Measurements from ENCODE around the gene PXMP4.
A peak's percentile ranks its signal among the peaks of the same experiment; 100 is the strongest.
"Not testable (repeated sequence)": the region's sequence is repeated elsewhere in the genome, so short reads cannot be mapped to it uniquely, and the experiment has no call there.

Gene PXMP4

GRCh38 chr20:33702861-33703260 is 17.2 kb downstream of the PXMP4 start:
- DNase-seq (ENCODE audit: low read depth), result no peak

- DNase-seq (ENCODE audit: low read depth), result no peak
These were observed 18.3 kb downstream of the PXMP4 start for GRCh38 chr20:33701629-33702450.

DNA sequence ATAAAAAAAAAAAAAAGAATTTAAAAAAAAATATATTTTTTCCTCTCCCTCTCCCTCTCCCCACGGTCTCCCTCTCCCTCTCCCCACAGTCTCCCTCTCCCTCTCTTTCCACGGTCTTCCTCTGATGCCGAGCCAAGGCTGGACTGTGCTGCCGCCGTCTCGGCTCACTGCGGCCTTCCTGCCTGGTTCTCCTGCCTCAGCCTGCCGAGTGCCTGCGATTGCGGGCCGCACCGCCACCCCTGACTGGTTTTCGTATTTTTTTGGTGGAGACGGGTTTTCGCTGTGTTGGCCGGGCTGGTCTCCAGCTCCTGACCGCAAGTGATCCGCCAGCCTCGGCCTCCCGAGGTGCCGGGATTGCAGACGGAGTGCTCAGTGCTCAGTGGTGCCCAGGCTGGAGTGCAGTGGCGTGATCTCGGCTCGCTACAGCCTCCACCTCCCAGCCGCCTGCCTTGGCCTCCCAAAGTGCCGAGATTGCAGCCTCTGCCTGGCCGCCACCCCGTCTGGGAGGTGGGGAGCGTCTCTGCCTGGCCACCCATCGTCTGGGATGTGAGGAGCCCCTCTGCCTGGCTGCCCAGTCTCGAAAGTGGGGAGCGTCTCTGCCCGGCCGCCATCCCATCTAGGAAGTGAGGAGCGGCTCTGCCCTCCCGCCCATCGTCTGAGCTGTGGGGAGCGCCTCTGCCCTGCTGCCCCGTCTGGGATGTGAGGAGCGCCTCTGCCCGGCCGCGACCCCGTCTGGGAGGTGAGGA is 19.2 kb downstream of the PXMP4 start:
- DNase-seq (ENCODE audit: low read depth), result not testable (repeated sequence)

DNA sequence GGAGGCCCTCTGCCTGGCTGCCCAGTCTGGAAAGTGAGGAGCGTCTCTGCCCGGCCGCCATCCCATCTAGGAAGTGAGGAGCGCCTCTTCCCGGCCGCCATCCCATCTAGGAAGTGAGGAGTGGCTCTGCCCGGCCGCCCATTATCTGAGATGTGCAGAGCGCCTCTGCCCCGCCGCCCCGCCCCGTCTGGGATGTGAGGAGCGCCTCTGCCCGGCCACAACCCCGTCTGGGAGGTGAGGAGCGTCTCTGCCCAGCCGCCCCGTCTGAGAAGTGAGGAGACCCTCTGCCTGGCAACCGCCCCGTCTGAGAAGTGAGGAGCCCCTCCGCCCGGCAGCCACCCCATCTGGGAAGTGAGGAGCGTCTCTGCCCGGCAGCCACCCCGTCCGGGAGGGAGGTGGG is 21.1 kb downstream of the PXMP4 start:
- DNase-seq (ENCODE audit: low read depth), result not testable (repeated sequence)

DNA sequence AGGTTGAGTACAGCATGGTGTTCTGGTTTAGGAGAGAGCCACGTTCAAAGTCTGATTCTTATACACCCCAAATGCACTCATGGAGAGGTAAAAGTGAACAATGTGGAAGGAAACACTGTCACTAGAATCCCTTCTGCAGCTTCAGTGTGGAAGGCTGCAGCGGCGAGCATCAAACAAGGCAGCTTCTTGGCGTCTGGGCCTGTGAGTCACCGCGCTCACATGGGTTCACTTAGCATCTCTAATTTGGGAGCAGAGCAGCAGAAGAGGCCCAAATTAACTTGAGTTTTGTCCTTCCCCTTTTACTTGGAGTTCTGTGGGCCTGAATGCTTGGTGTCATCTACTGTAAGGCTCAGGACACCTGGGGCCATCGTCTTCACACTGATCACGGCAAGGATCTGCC is 23.0 kb downstream of the PXMP4 start:
- DNase-seq (ENCODE audit: low read depth), result no peak

DNA sequence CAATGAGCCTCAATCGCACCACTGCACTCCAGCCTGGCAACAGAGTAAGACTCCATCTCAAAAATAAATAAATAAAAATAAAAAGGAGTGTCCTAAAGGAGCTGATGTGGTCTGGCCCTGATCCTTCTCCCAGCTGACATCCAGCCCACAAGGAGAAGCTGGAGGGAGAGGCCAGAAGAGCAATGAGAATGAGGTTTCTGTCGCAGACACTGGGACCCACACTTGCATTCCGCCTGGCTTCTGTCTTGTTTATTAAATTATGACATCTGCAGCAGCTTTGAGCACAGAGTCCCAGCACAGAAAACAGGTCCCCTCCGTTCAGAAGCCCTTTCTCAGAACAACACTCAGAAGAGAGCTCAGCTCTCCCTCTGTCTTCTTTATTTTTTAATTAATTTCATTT is 23.7 kb downstream of the PXMP4 start:
- no peak for DNase-seq (ENCODE audit: low read depth)

DNA sequence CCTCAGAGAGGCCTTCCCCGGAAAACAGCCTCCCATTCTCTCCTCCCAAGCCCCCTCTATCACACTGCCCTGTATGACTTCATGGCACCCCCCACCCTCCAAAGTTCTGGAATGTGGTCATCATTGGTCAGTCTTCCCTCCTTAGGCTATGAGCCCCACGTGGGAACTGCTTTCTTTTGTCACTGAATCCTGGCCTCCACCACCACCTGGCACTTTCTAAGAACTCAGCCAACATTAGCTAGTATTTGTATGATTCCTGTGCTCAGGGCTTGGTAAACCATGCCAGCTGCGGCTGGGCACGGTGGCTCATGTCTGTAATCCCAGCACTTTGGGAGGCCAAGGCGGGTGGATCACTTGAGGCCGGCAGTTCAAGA is 25.5 kb downstream of the PXMP4 start:
- no peak for DNase-seq (ENCODE audit: low read depth)

GRCh38 chr20:33693741-33694638 is 26.1 kb downstream of the PXMP4 start:
- no peak for DNase-seq (ENCODE audit: low read depth)

DNA sequence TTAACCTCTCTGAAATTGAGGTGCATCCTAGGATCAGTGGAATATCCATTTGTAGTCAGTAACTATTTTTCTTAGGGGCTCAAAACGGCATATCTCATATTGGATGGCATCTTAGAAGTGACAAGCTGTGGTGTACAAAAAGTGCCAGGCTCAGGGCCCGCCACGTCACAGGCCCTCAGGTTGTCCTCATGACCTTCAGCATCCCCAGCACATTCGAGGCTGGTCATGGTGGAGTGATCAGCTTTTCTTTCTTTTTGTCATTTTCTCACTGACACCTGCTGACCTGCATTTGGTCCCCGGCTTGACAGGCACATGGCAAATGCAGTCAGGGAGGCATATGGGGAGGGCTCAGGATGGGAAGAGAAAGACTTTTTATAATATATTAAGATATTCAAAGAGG is 26.8 kb downstream of the PXMP4 start:
- DNase-seq (ENCODE audit: low read depth), result no peak

- DNase-seq (ENCODE audit: low read depth), result peak; percentile 31
These were observed 30.1 kb downstream of the PXMP4 start for GRCh38 chr20:33689973-33690372.

DNA sequence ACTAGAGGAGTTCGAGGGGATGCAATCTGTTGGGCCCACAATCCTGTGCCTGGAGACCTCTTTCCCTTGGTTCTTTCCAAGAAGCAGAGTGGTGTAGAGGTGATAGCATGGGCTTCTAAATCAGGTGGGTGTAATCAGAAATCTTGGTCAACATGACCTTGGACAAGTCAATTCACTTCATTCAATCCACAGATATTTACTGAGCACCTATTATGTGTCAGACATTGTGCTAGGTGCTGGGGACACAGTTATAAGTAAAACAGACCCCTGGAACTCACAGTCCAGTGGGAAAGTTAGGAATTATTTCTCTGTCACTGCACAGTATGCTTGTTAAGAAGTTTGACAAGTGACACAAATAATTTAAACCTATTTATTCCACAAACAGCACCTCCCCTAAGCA is 30.6 kb downstream of the PXMP4 start:
- DNase-seq (ENCODE audit: low read depth), result no peak

DNA sequence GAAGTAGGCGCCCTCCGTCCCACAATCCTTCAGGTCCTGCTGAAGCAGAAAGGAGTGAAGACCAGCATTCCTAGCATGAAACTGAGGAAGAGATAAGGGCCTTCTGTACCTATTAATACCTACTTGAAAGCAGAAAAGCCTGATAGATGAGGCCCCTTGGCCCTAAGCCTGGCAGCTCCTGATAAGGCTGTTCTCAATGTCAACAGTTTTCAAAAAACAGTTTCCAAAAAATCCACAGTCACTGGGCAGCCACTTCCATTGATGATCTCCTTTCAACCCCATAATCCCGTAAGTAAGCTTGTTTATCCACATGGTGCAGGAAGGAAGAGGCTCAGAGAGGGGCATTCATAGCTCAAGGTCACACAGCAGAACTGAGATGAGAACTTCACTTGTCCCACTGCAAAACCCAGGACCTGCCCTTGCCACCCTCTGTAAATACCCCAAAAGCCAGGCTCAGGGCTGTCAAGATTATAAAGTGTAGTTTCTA is 31.1 kb downstream of the PXMP4 start:
- no peak for DNase-seq (ENCODE audit: low read depth)

- DNase-seq (ENCODE audit: low read depth), result no peak
These were observed 31.8 kb downstream of the PXMP4 start for GRCh38 chr20:33687993-33688937.

- DNase-seq (ENCODE audit: low read depth), result no peak
These were observed 32.7 kb downstream of the PXMP4 start for GRCh38 chr20:33687370-33687915.

GRCh38 chr20:33686984-33687366 is 33.1 kb downstream of the PXMP4 start:
- no peak for DNase-seq (ENCODE audit: low read depth)

DNA sequence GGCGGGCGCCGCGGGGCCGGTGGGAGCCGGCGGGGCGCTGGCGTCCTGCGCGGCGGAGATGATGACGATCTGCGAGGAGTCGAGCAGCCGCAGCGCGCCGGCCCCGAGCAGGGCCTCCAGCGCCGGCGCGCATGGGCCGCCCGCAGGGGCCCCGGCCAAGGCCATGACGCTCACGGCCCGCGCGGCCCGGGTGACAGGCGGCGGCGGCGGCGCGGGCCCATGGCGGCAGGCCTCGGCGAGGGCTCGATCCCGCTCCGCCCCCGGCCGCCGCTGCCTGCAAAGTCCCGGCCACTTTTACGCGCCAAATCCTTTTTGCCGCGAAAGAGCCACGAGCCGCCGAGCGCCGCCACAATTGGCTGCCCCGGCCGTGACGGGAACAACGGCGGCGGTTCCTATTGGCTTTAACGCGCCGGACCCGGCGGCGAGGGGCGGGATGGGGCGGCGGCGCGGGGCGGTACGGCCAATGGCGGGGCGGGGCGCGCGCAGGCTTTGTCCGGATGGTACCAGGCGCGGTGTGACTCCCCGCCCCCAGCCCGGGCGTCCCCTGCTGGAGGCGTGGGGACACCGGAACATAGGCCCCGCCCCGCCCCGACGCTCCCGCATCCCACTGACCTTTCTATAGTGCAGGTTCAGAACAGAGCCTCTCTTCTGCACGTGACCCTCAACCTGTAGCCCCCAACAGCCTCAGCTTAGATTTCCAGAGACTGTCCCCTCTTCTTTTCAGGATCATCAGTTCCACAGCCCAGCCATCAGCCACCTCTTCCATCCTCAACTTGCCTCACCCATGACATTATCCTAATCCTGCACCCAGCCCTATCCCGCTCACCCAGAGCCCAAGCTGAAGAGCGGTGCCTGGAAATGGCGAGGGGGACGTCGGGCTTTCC is 33.8 kb downstream of the PXMP4 start, which contains the start of gene E2F1:
E2F1 (minus strand) TSS at position 286 of the 884 bp plus-strand sequence; CDS start at position 165, 121 bp downstream.
- DNase-seq (ENCODE audit: low read depth), result no peak

DNA sequence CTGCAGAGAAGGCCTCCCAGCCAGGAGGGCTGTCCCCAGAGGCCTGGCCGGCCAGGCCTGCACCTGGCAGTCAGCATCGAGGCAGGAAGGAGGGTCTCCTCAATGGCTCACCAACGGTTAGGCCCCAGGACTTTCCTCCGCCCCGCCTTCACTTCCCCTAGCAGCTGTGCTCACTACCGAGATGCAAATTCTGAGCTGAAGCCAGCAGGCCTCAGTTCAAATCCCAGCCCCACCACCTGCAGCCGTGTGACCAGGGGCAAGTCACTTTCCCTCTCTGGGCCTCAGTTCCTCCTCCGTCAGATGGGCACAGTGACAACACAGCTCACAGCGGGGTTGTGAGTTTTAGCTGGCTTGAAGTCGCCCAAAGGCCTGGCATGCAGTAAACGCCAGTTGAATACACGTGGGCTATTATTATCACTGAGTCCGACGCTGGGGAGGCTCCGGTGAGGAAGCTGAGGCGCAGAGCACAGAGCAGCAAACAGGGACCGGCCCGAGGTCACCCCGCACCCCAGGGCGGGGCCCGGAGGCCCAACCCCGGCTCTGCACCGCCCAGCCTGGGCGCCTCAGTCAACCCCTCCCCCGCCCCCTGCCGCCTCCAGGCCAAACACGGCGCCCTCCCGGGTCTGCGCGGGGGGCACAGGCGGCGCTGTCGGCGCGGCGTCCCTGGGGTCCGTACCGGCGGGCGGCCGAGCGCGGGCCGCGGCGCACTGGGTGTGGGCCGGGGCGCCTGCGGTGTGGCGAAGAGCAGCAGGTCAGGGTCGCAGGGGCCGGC is 34.6 kb downstream of the PXMP4 start:
- DNase-seq (ENCODE audit: low read depth), result no peak

- no peak for DNase-seq (ENCODE audit: low read depth)
These were observed 35.4 kb downstream of the PXMP4 start for GRCh38 chr20:33684533-33685327.

Data from non-pigmented ciliary epithelial cell (primary cell).